GM12878 (cell line): ENCODE data around the gene UNC119B. TPM values are rescaled to one million over a fixed set of nuclear protein-coding genes. Genes with fewer than 3 reads are reported as not detected.
A peak's percentile ranks its signal among the peaks of the same experiment; 100 is the strongest.

Source experiments
- ASH2L ChIP-seq: fragments of 300-600, 200-600 bp; sonication (generic); IDR thresholded peaks from 2 replicates; pipeline ENCODE4 v1.6.1; 2017; ENCODE audit warnings: low read depth, mild to moderate bottlenecking, borderline replicate concordance
- BCL11A ChIP-seq: IDR thresholded peaks from 2 replicates; pipeline ENCODE4 v1.6.1; 2011; ENCODE audit warnings: low read depth, low read length
- BMI1 ChIP-seq: fragments of 450-650 bp; IDR thresholded peaks from 2 replicates; pipeline ENCODE4 v1.6.1; 2016; ENCODE audit warnings: mild to moderate bottlenecking, moderate library complexity, borderline replicate concordance
- CBFB ChIP-seq: IDR thresholded peaks from 2 replicates; pipeline ENCODE4 v1.6.1; 2016; ENCODE audit warnings: antibody characterized with exemption, low read depth
- CHD4 ChIP-seq: fragments of 200-600 bp; sonication (generic); IDR thresholded peaks from 2 replicates; pipeline ENCODE4 v1.6.1; 2016; ENCODE audit warnings: mild to moderate bottlenecking
- CREM ChIP-seq: IDR thresholded peaks from 2 replicates; pipeline ENCODE4 v1.6.1; 2014; ENCODE audit warnings: antibody characterized with exemption, low read depth
- CTCF ChIP-seq, 3 experiments: IDR thresholded peaks in 2 of 3; conservative IDR thresholded peaks in 1 of 3; 2 replicates each; pipeline ENCODE4 v1.5.1; 2011; ENCODE audit warnings: low read depth in 3 of 3, low read length in 3 of 3, mild to moderate bottlenecking in 3 of 3, control low read depth in 2 of 3, moderate library complexity in 2 of 3, inconsistent platforms in 1 of 3, mixed read lengths in 1 of 3; ENCODE audit not compliant: control insufficient read depth in 2 of 3, insufficient read depth in 1 of 3; ENCODE audit errors: extremely low read depth in 1 of 3
- E4F1 ChIP-seq: fragments of 450-650 bp; IDR thresholded peaks from 2 replicates; pipeline ENCODE4 v1.6.1; 2018; ENCODE audit warnings: borderline replicate concordance, mild to moderate bottlenecking; ENCODE audit not compliant: partially characterized antibody
- FOXK2 ChIP-seq: fragments of 450-650 bp; IDR thresholded peaks from 2 replicates; pipeline ENCODE4 v1.6.1; 2017; ENCODE audit warnings: mild to moderate bottlenecking, moderate library complexity
- HDAC2 ChIP-seq: fragments of 200-600 bp; sonication (generic); IDR thresholded peaks from 2 replicates; pipeline ENCODE4 v1.6.1; 2017
- IRF3 ChIP-seq: fragments of 450-650 bp; IDR thresholded peaks from 2 replicates; pipeline ENCODE4 v1.6.1; 2014; ENCODE audit warnings: mild to moderate bottlenecking
- KDM1A ChIP-seq: fragments of 200-600 bp; sonication (generic); IDR thresholded peaks from 2 replicates; pipeline ENCODE4 v1.6.1; 2016; ENCODE audit warnings: borderline replicate concordance
- MTA3 ChIP-seq: IDR thresholded peaks from 2 replicates; pipeline ENCODE4 v1.6.1; 2012; ENCODE audit warnings: low read length, inconsistent platforms, borderline replicate concordance
- MYC ChIP-seq: IDR thresholded peaks from 2 replicates; pipeline ENCODE4 v1.6.1; 2011; ENCODE audit warnings: mild to moderate bottlenecking, low read length, moderate library complexity, inconsistent platforms; ENCODE audit not compliant: insufficient read depth, insufficient replicate concordance, insufficient read length, severe bottlenecking
- NRF1 ChIP-seq: conservative IDR thresholded peaks from 2 replicates; pipeline ENCODE4 v1.6.1; 2011; ENCODE audit warnings: mild to moderate bottlenecking, low read depth, low read length, improper control_type of control experiment
- PAX5 ChIP-seq: IDR thresholded peaks from 2 replicates; pipeline ENCODE4 v1.6.1; 2011; ENCODE audit warnings: low read depth, low read length, borderline replicate concordance
- POLR2AphosphoS2 ChIP-seq: IDR thresholded peaks from 2 replicates; pipeline ENCODE4 v1.6.1; 2011; ENCODE audit warnings: low read depth, mild to moderate bottlenecking, low read length, improper control_type of control experiment, moderate library complexity
- POLR2AphosphoS5 ChIP-seq: IDR thresholded peaks from 2 replicates; pipeline ENCODE4 v1.6.1; 2011; ENCODE audit warnings: mild to moderate bottlenecking, low read length, inconsistent platforms
- RCOR1 ChIP-seq: conservative IDR thresholded peaks from 2 replicates; pipeline ENCODE4 v1.6.1; 2012; ENCODE audit warnings: low read depth, low read length, improper control_type of control experiment
- SIN3A ChIP-seq: IDR thresholded peaks from 2 replicates; pipeline ENCODE4 v1.6.1; 2012; ENCODE audit warnings: low read depth, low read length, improper control_type of control experiment
- SREBF2 ChIP-seq: IDR thresholded peaks from 2 replicates; pipeline ENCODE4 v1.6.1; 2012; ENCODE audit warnings: mild to moderate bottlenecking, low read length
- TAF1 ChIP-seq: IDR thresholded peaks from 2 replicates; pipeline ENCODE4 v1.6.1; 2011; ENCODE audit warnings: mild to moderate bottlenecking, low read depth, low read length, borderline replicate concordance
- USF2 ChIP-seq: IDR thresholded peaks from 2 replicates; pipeline ENCODE4 v1.6.1; 2011; ENCODE audit warnings: low read depth, low read length, improper control_type of control experiment, borderline replicate concordance
- YBX1 ChIP-seq: fragments of 450-650 bp; IDR thresholded peaks from 2 replicates; pipeline ENCODE4 v1.6.1; 2016; ENCODE audit warnings: antibody characterized with exemption
- ZNF274 ChIP-seq: IDR thresholded peaks from one replicate; pipeline ENCODE4 v1.8.0; 2011; ENCODE audit not compliant: insufficient read length, insufficient read depth
- ZSCAN29 ChIP-seq: fragments of 450-650 bp; IDR thresholded peaks from 2 replicates; pipeline ENCODE4 v1.6.1; 2017; ENCODE audit warnings: mild to moderate bottlenecking, moderate library complexity
- polyA plus RNA-seq, 11 experiments: library from polyadenylated mRNA; depleted of rRNA in 4 of 11; unstranded in 6 of 11; stranded (reverse) in 5 of 11; fragments of >200 nt; fragmentation: Nextera tagmentation in 4 of 11; fragmentation: Illumina TruSeq in 1 of 11; extraction: Ambion mirVana in 4 of 11; extraction: Trizol in 1 of 11; gene quantifications; 1 replicate in 1 of 11; 2 replicates in 10 of 11; pipeline versions ENCODE4 v1.2.1 to v1.2.3, GENCODE V29; 2011 to 2016; ENCODE audit warnings: inconsistent platforms in 2 of 11, missing spikeins in 2 of 11, low read depth in 1 of 11
- total RNA-seq, 4 experiments: library from RNA; depleted of rRNA in 3 of 4; stranded (reverse); fragments of >200 nt in 3 of 4; fragmentation: Illumina TruSeq in 1 of 4; extraction: Trizol in 1 of 4; gene quantifications; 2 replicates each; pipeline versions ENCODE4 v1.2.1 to v1.2.3, GENCODE V29; 2013 to 2021

The UNC119B gene
- total and polyA plus RNA-seq, 10 of the 15 experiments (the other 5 are each of a cell fraction or from before 2014, with no cell fraction given) = 4.3 to 31.5 (median 10.5) TPM

GRCh38 chr12:120668868-120669840 lies 41.1 kb upstream of the UNC119B start (continued):
- 0 out of 2 replicates have a peak, but pooled peaks have one; percentile 17 for TF ChIP-seq CREM
- TF ChIP-seq E4F1 = peak; percentile 75
- TF ChIP-seq PAX5 = peak; percentile 87
- TF ChIP-seq HDAC2 = no peak
- peak; percentile 45; the same call in 1 of the 2 replicates for TF ChIP-seq POLR2AphosphoS5
- no peak for TF ChIP-seq MYC
- TF ChIP-seq SIN3A = no peak
- no peak for TF ChIP-seq CTCF (IDR thresholded peaks at IDR 0.05 in 2 of 3, conservative IDR thresholded peaks at IDR 0.05 in 1 of 3; ENCODE audit: control insufficient read depth in 2 of 3, extremely low read depth in 1 of 3, insufficient read depth in 1 of 3, low read depth in 3 of 3, low read length in 3 of 3)
- no peak for TF ChIP-seq CHD4
- TF ChIP-seq YBX1 = no peak
- TF ChIP-seq ZSCAN29 = no peak
- no peak for TF ChIP-seq TAF1
- no peak for TF ChIP-seq RCOR1
- no peak for TF ChIP-seq NRF1
- peak; percentile 70; the same call in 1 of the 2 replicates for TF ChIP-seq ASH2L
- TF ChIP-seq USF2 = no peak
- TF ChIP-seq BMI1 = no peak
- no peak for TF ChIP-seq POLR2AphosphoS2
- no peak for TF ChIP-seq IRF3
- no peak for TF ChIP-seq KDM1A
- no peak for TF ChIP-seq FOXK2
- peak; percentile 71 for TF ChIP-seq SREBF2
- TF ChIP-seq BCL11A = peak; percentile 18; the same call in 1 of the 2 replicates
- TF ChIP-seq MTA3 = no peak
- TF ChIP-seq ZNF274 = no peak
- no peak for TF ChIP-seq CBFB
